ENCODE results near the gene MFF.

- TF ChIP-seq CTCF (IDR thresholded peaks at IDR 0.05), result no peak
- TF ChIP-seq POLR2A (IDR thresholded peaks at IDR 0.05), result no peak
These were observed 54.0 kb downstream of the MFF start, which contains the start of gene TM4SF20 for GRCh38 chr2:227379095-227379494.
